GM23338 (cell line): ENCODE measurements around the gene HMOX2.

Experiments used
- CREB1 ChIP-seq: fragments of 250-450 bp; sonication (Bioruptor Pico); IDR thresholded peaks from 2 replicates; pipeline ENCODE4 v1.5.0; 2020; ENCODE audit warnings: low read depth, mild to moderate bottlenecking, moderate library complexity
- CTCF ChIP-seq, 2 experiments: fragments of 200-600 bp in 1 of 2; sonication (generic) in 1 of 2; conservative IDR thresholded peaks; 2 replicates each; pipeline versions ENCODE4 v1.5.1 to v1.6.1; 2016 to 2017; ENCODE audit warnings: antibody characterized with exemption in 2 of 2, low read depth in 2 of 2, mild to moderate bottlenecking in 2 of 2, moderate library complexity in 1 of 2
- ETS1 ChIP-seq: IDR thresholded peaks from 2 replicates; pipeline ENCODE4 v1.6.1; 2016; ENCODE audit warnings: antibody characterized with exemption
- EZH2 ChIP-seq: fragments of 200-600 bp; sonication (generic); IDR thresholded peaks from one replicate; pipeline ENCODE4 v1.8.0; 2017; ENCODE audit warnings: antibody characterized with exemption, mild to moderate bottlenecking, low read depth; ENCODE audit not compliant: unreplicated experiment
- EZH2phosphoT487 ChIP-seq: fragments of 200-600 bp; sonication (generic); IDR thresholded peaks from one replicate; pipeline ENCODE4 v1.8.1; 2018; ENCODE audit warnings: antibody characterized with exemption; ENCODE audit not compliant: unreplicated experiment
- JUNB ChIP-seq: IDR thresholded peaks from one replicate; pipeline ENCODE4 v1.6.1; 2016; ENCODE audit warnings: antibody characterized with exemption; ENCODE audit not compliant: unreplicated experiment
- NANOG ChIP-seq: IDR thresholded peaks from 2 replicates; pipeline ENCODE4 v1.6.1; 2016; ENCODE audit warnings: antibody characterized with exemption, borderline replicate concordance
- POLR2AphosphoS5 ChIP-seq: IDR thresholded peaks from 2 replicates; pipeline ENCODE4 v1.6.1; 2016; ENCODE audit warnings: antibody characterized with exemption, low read depth
- REST ChIP-seq: IDR thresholded peaks from one replicate; pipeline ENCODE4 v1.6.1; 2018; ENCODE audit warnings: antibody characterized with exemption; ENCODE audit not compliant: unreplicated experiment
- STAT1 ChIP-seq: IDR thresholded peaks from one replicate; pipeline ENCODE4 v1.6.1; 2016; ENCODE audit warnings: antibody characterized with exemption; ENCODE audit not compliant: unreplicated experiment
- ZNF331 ChIP-seq: fragments of 250-450 bp; sonication (Bioruptor Pico); IDR thresholded peaks from 2 replicates; pipeline ENCODE4 v1.5.0; 2020; ENCODE audit warnings: low read depth, mild to moderate bottlenecking, moderate library complexity
- ZNF462 ChIP-seq: fragments of 250-450 bp; sonication (Bioruptor Pico); IDR thresholded peaks from 2 replicates; pipeline ENCODE4 v1.5.0; 2020; ENCODE audit warnings: mild to moderate bottlenecking, moderate library complexity

GRCh38 chr16:4450931-4451519 lies 25.2 kb upstream of the HMOX2 start:
- TF ChIP-seq CTCF (conservative IDR thresholded peaks at IDR 0.05; ENCODE audit: low read depth in 2 of 2) (no peak), EZH2 (no peak), POLR2AphosphoS5 (no peak), CREB1 (CRISPR knock-in tag) (no peak), REST (no peak), STAT1 (no peak), NANOG (no peak), EZH2phosphoT487 (no peak), ZNF462 (CRISPR knock-in tag) (no peak), JUNB (no peak), ETS1 (no peak), ZNF331 (CRISPR knock-in tag) (no peak)
